GM12878 (cell line): ENCODE data around the gene NAA60. TPM values are rescaled to one million over a fixed set of nuclear protein-coding genes. Genes with fewer than 3 reads are reported as not detected.

ENCODE experiments used
- ATAC-seq: fragments of 200-7000 bp; cut with Tn5 transposase; 3 replicates; pipeline ENCODE4 v1.9.1; 2020; ENCODE audit warnings: mild to moderate bottlenecking, moderate library complexity
- BruUV-seq: library from RNA; stranded (reverse); fragments of 400-500 nt; replicated peaks from 2 replicates; lab custom pipeline; 2021; lab: Mats Ljungman, UMichigan
- CTCF ChIA-PET: fragments of 300-600 bp; sonication (Branson Sonifier 250); formaldehyde crosslinking; extraction: SDS; loops from one replicate; lab custom pipeline; 2021; ENCODE audit warnings: inconsistent platforms; lab: Yijun Ruan, JAX
- POLR2A ChIA-PET: fragments of 350-600 bp; formaldehyde crosslinking; extraction: SDS; loops from one replicate; lab custom pipeline; 2021; ENCODE audit warnings: inconsistent platforms; lab: Charles Lee
- RAD21 ChIA-PET: fragments of 300-600 bp; sonication (Branson Sonifier 250); formaldehyde crosslinking; loops from one replicate; lab custom pipeline; 2023; ENCODE audit warnings: antibody characterized with exemption; ENCODE audit not compliant: unreplicated experiment; lab: Charles Lee
- SMC1A ChIA-PET: fragments of 300-600 bp; sonication (Branson Sonifier 250); formaldehyde crosslinking; loops from one replicate; lab custom pipeline; 2023; ENCODE audit not compliant: unreplicated experiment, uncharacterized antibody; lab: Charles Lee
- DNase-seq: peaks from one replicate; pipeline ENCODE4 v3.0.0-alpha.2; 2011; ENCODE audit warnings: low read depth, low spot score
- FAIRE-seq: peaks from 3 replicates; lab custom pipeline; 2011; peaks lifted over from hg19 to GRCh38; lab: Jason Lieb, UNC
- H2AFZ ChIP-seq: 2 replicates; pipeline ENCODE4 v1.6.0; 2011; ENCODE audit warnings: low read depth, low read length, control low read depth; ENCODE audit not compliant: control insufficient read depth
- H3K27ac ChIP-seq: 2 replicates; pipeline ENCODE4 v1.5.1; 2011; ENCODE audit warnings: control low read depth; ENCODE audit not compliant: control insufficient read depth, insufficient read depth
- H3K27me3 ChIP-seq, 2 experiments: replicated peaks in 1 of 2; 2 replicates each; pipeline versions ENCODE4 v1.6.0 to v1.6.1; 2011; ENCODE audit warnings: low read length in 1 of 2; ENCODE audit not compliant: control insufficient read depth in 2 of 2, insufficient read depth in 2 of 2
- H3K36me3 ChIP-seq, 2 experiments: 2 replicates each; pipeline ENCODE4 v1.5.1; 2011; ENCODE audit warnings: low read length in 1 of 2; ENCODE audit not compliant: control insufficient read depth in 2 of 2, insufficient read depth in 2 of 2
- H3K4me1 ChIP-seq: 2 replicates; pipeline ENCODE4 v1.6.1; 2011; ENCODE audit warnings: mild to moderate bottlenecking, low read length, moderate library complexity, mixed read lengths; ENCODE audit not compliant: control insufficient read depth, insufficient read depth
- H3K4me2 ChIP-seq: 2 replicates; pipeline ENCODE4 v1.6.0; 2011; ENCODE audit warnings: control low read depth; ENCODE audit not compliant: control insufficient read depth, insufficient read depth
- H3K4me3 ChIP-seq: fragments of 200-600 bp; sonication (generic); 2 replicates; pipeline ENCODE4 v1.5.1; 2016
- H3K79me2 ChIP-seq: 2 replicates; pipeline ENCODE4 v1.6.0; 2011; ENCODE audit warnings: low read length; ENCODE audit not compliant: control insufficient read depth, insufficient read depth
- H3K9ac ChIP-seq: 2 replicates; pipeline ENCODE4 v1.8.0; 2011; ENCODE audit warnings: low read length, control low read depth, mixed read lengths; ENCODE audit not compliant: control insufficient read depth, insufficient read depth
- H3K9me3 ChIP-seq: replicated peaks from 3 replicates; pipeline ENCODE4 v1.5.1; 2011; ENCODE audit warnings: mild to moderate bottlenecking, low read length; ENCODE audit not compliant: control insufficient read depth, insufficient read depth
- H4K20me1 ChIP-seq: 2 replicates; pipeline ENCODE4 v1.6.0; 2011; ENCODE audit not compliant: control insufficient read depth, insufficient read depth
- E2F4 ChIP-seq: IDR thresholded peaks from 2 replicates; pipeline ENCODE4 v1.6.1; 2012; ENCODE audit warnings: low read depth, low read length, improper control_type of control experiment
- FOS ChIP-seq: IDR thresholded peaks from 3 replicates; pipeline ENCODE4 v1.6.1; 2011; ENCODE audit warnings: borderline replicate concordance; ENCODE audit not compliant: insufficient read length; ENCODE audit errors: extremely low read depth
- FOXM1 ChIP-seq: IDR thresholded peaks from 2 replicates; pipeline ENCODE4 v1.6.1; 2012; ENCODE audit warnings: low read depth, mild to moderate bottlenecking, inconsistent platforms, low read length, moderate library complexity
- MTA2 ChIP-seq: fragments of 450-650 bp; IDR thresholded peaks from 2 replicates; pipeline ENCODE4 v1.6.1; 2016; ENCODE audit warnings: low read depth, mild to moderate bottlenecking, moderate library complexity
- NR2C1 ChIP-seq: fragments of 450-650 bp; IDR thresholded peaks from 2 replicates; pipeline ENCODE4 v1.6.1; 2017; ENCODE audit warnings: antibody characterized with exemption, mild to moderate bottlenecking, moderate library complexity
- PAX8 ChIP-seq: fragments of 450-650 bp; IDR thresholded peaks from 2 replicates; pipeline ENCODE4 v1.6.1; 2017; ENCODE audit warnings: mild to moderate bottlenecking, moderate library complexity
- POLR2A ChIP-seq: IDR thresholded peaks from 2 replicates; pipeline ENCODE4 v1.6.1; 2011; ENCODE audit warnings: low read depth, mild to moderate bottlenecking, low read length
- POLR2AphosphoS2 ChIP-seq: IDR thresholded peaks from 2 replicates; pipeline ENCODE4 v1.6.1; 2011; ENCODE audit warnings: low read depth, mild to moderate bottlenecking, low read length, improper control_type of control experiment, moderate library complexity
- RELB ChIP-seq: fragments of 450-650 bp; IDR thresholded peaks from 2 replicates; pipeline ENCODE4 v1.6.1; 2017; ENCODE audit warnings: low read depth, mild to moderate bottlenecking, moderate library complexity
- RUNX3 ChIP-seq: IDR thresholded peaks from 2 replicates; pipeline ENCODE4 v1.6.1; 2012; ENCODE audit warnings: low read length, inconsistent platforms
- TARDBP ChIP-seq: IDR thresholded peaks from 2 replicates; pipeline ENCODE4 v1.6.1; 2016; ENCODE audit warnings: borderline replicate concordance
- TCF12 ChIP-seq: IDR thresholded peaks from 2 replicates; pipeline ENCODE4 v1.6.1; 2011; ENCODE audit warnings: low read depth, mild to moderate bottlenecking, low read length
- ZBED1 ChIP-seq: IDR thresholded peaks from 2 replicates; pipeline ENCODE4 v1.6.1; 2016; ENCODE audit warnings: borderline replicate concordance
- WGBS: methylation state at CpG from one replicate; pipeline ENCODE4 v1.1.6; 2016; ENCODE audit warnings: low lambda C conversion rate; ENCODE audit not compliant: insufficient replicate concordance, insufficient coverage; ENCODE audit errors: missing lambda C conversion rate; 5-methylcytosine and 5-hydroxymethylcytosine counted together
- in situ Hi-C: fragments of 300-500 bp; cut with MboI; formaldehyde crosslinking; loops from 9 replicates; pipeline ENCODE4 v1.14.3; 2018; ENCODE audit warnings: mixed read lengths
- intact Hi-C: fragments of 100-400 bp; cut with micrococcal nuclease; formaldehyde crosslinking; loops from one replicate; pipeline ENCODE4 v1.14.2; 2022; ENCODE audit not compliant: unreplicated experiment
- polyA plus RNA-seq, 11 experiments: library from polyadenylated mRNA; depleted of rRNA in 4 of 11; unstranded in 6 of 11; stranded (reverse) in 5 of 11; fragments of >200 nt; fragmentation: Nextera tagmentation in 4 of 11; fragmentation: Illumina TruSeq in 1 of 11; extraction: Ambion mirVana in 4 of 11; extraction: Trizol in 1 of 11; gene quantifications; 1 replicate in 1 of 11; 2 replicates in 10 of 11; pipeline versions ENCODE4 v1.2.1 to v1.2.3, GENCODE V29; 2011 to 2016; ENCODE audit warnings: inconsistent platforms in 2 of 11, missing spikeins in 2 of 11, low read depth in 1 of 11
- total RNA-seq, 4 experiments: library from RNA; depleted of rRNA in 3 of 4; stranded (reverse); fragments of >200 nt in 3 of 4; fragmentation: Illumina TruSeq in 1 of 4; extraction: Trizol in 1 of 4; gene quantifications; 2 replicates each; pipeline versions ENCODE4 v1.2.1 to v1.2.3, GENCODE V29; 2013 to 2021
- TF ChIP-seq, protein P1 (sequence below): fragments of 450-650 bp; IDR thresholded peaks from 2 replicates; pipeline ENCODE4 v1.6.1; 2016; ENCODE audit warnings: mild to moderate bottlenecking
- TF ChIP-seq, protein P2 (sequence below): fragments of 450-650 bp; formaldehyde crosslinking; IDR thresholded peaks from 2 replicates; pipeline ENCODE4 v1.4.0; 2022; ENCODE audit warnings: mild to moderate bottlenecking, moderate library complexity
- TF ChIP-seq, protein P3 (sequence below): IDR thresholded peaks from 2 replicates; pipeline ENCODE4 v1.6.1; 2011; ENCODE audit warnings: mild to moderate bottlenecking, low read depth, low read length, moderate library complexity; ENCODE audit not compliant: insufficient replicate concordance

NAA60 gene
- total and polyA plus RNA-seq, 10 of the 15 experiments (the other 5 are each of a cell fraction or from before 2014, with no cell fraction given): 6.2 to 43.1 (median 34.6) TPM

- Histone ChIP-seq H3K4me1 (no peaks in the 10 kb centered on the region), H3K36me3 (peaks cover 2 to 9% of the 10 kb centered on the region in 2 experiments; a peak in 3 of 4 replicates), H3K4me2 (no peak overlapping the region), H2AFZ (no peak overlapping the region), H3K27me3 (no peaks in the 10 kb centered on the region), H3K79me2 (peaks cover 13% of the 10 kb centered on the region), H3K9ac (no peak overlapping the region), H3K4me3 (no peak overlapping the region), H3K9me3 (peaks cover 13% of the 10 kb centered on the region), H3K27ac (no peak overlapping the region), H4K20me1 (no peaks in the 10 kb centered on the region)
- ATAC-seq: no peak
- WGBS: 96% methylated on average over 16 of the region's 16 CpGs
- DNase-seq: no peak
- ChIA-PET SMC1A (no interaction called here), CTCF (no interaction called here), POLR2A (no interaction called here), RAD21 (no interaction called here)
- no peak for FAIRE-seq
- intact Hi-C loops: no loop called here
- BruUV-seq: no TSS peak
- in situ Hi-C loops: no loop called here
- TF ChIP-seq PAX8 (no peak), FOS (no peak), MTA2 (no peak), POLR2A (no peak), FOXM1 (no peak), POLR2AphosphoS2 (no peak), NR2C1 (no peak), TARDBP (no peak), ZBED1 (no peak), RELB (no peak), E2F4 (no peak), RUNX3 (no peak), TCF12 (no peak)
- TF ChIP-seq, protein P1, sequence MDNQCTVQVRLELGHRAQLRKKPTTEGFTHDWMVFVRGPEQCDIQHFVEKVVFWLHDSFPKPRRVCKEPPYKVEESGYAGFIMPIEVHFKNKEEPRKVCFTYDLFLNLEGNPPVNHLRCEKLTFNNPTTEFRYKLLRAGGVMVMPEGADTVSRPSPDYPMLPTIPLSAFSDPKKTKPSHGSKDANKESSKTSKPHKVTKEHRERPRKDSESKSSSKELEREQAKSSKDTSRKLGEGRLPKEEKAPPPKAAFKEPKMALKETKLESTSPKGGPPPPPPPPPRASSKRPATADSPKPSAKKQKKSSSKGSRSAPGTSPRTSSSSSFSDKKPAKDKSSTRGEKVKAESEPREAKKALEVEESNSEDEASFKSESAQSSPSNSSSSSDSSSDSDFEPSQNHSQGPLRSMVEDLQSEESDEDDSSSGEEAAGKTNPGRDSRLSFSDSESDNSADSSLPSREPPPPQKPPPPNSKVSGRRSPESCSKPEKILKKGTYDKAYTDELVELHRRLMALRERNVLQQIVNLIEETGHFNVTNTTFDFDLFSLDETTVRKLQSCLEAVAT: no peak
- TF ChIP-seq, protein P2, sequence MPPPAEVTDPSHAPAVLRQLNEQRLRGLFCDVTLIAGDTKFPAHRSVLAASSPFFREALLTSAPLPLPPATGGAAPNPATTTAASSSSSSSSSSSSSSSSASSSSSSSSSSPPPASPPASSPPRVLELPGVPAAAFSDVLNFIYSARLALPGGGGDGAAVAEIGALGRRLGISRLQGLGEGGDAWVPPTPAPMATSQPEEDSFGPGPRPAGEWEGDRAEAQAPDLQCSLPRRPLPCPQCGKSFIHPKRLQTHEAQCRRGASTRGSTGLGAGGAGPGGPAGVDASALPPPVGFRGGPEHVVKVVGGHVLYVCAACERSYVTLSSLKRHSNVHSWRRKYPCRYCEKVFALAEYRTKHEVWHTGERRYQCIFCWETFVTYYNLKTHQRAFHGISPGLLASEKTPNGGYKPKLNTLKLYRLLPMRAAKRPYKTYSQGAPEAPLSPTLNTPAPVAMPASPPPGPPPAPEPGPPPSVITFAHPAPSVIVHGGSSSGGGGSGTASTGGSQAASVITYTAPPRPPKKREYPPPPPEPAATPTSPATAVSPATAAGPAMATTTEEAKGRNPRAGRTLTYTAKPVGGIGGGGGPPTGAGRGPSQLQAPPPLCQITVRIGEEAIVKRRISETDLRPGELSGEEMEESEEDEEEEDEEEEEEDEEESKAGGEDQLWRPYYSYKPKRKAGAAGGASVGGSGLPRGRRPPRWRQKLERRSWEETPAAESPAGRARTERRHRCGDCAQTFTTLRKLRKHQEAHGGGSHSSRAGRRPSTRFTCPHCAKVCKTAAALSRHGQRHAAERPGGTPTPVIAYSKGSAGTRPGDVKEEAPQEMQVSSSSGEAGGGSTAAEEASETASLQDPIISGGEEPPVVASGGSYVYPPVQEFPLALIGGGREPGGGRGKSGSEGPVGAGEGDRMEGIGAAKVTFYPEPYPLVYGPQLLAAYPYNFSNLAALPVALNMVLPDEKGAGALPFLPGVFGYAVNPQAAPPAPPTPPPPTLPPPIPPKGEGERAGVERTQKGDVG (CRISPR knock-in tag): no peak
- TF ChIP-seq, protein P3, sequence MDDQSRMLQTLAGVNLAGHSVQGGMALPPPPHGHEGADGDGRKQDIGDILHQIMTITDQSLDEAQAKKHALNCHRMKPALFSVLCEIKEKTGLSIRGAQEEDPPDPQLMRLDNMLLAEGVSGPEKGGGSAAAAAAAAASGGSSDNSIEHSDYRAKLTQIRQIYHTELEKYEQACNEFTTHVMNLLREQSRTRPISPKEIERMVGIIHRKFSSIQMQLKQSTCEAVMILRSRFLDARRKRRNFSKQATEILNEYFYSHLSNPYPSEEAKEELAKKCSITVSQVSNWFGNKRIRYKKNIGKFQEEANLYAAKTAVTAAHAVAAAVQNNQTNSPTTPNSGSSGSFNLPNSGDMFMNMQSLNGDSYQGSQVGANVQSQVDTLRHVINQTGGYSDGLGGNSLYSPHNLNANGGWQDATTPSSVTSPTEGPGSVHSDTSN: no peak
Measured at GRCh38 chr16:3474136-3474779, 30.8 kb downstream of the NAA60 start.
